Spinal cord (tissue), 10 donors: ENCODE measurements around the gene SAP30BP. TPM values are rescaled to one million over a fixed set of nuclear protein-coding genes. Genes with fewer than 3 reads are reported as not detected.

Experiments used
- DNase-seq, 6 donors: peaks; one replicate each; pipeline versions ENCODE4 v3.0.0 to v3.0.0-alpha.2; 2013 to 2015; ENCODE audit warnings: low spot score in 6 of 6, low read depth in 4 of 6
- H3K27ac ChIP-seq: one replicate; pipeline ENCODE4 v1.5.1; 2013; ENCODE audit warnings: low read depth, low read length, control low read depth
- H3K27me3 ChIP-seq: one replicate; pipeline ENCODE4 v1.6.1; 2013; ENCODE audit warnings: low read length; ENCODE audit not compliant: control insufficient read depth, insufficient read depth
- H3K36me3 ChIP-seq: one replicate; pipeline ENCODE4 v1.6.1; 2013; ENCODE audit warnings: low read length; ENCODE audit not compliant: control insufficient read depth, insufficient read depth
- H3K4me1 ChIP-seq: one replicate; pipeline ENCODE4 v1.6.1; 2013; ENCODE audit warnings: low read length; ENCODE audit not compliant: control insufficient read depth, insufficient read depth
- H3K4me3 ChIP-seq: one replicate; pipeline ENCODE4 v1.5.1; 2013; ENCODE audit warnings: low read depth, low read length, control low read depth
- H3K9me3 ChIP-seq: one replicate; pipeline ENCODE4 v1.6.1; 2013; ENCODE audit warnings: low read length; ENCODE audit not compliant: control insufficient read depth, insufficient read depth
- whole genome bisulfite sequencing: methylation state at CpG from one replicate; pipeline ENCODE4 v1.1.5; 2013; ENCODE audit warnings: missing lambda C conversion rate; ENCODE audit not compliant: insufficient coverage; 5-methylcytosine and 5-hydroxymethylcytosine counted together
- polyA plus RNA-seq, 2 donors: library from polyadenylated mRNA; unstranded; fragments of 120-200 nt; gene quantifications; one replicate each; pipeline ENCODE4 v1.2.1, GENCODE V29; 2013; ENCODE audit not compliant: insufficient read length in 2 of 2
- total RNA-seq, 2 donors: library from RNA; depleted of rRNA in 1 of 2; stranded (reverse); fragments of 120-200 nt in 1 of 2; fragments of >200 nt in 1 of 2; gene quantifications; one replicate each; pipeline versions ENCODE4 v1.2.3 to v1.2.4, GENCODE V29; 2013 to 2014
- donor health status: healthy.

SAP30BP gene
- total and polyA plus RNA-seq, 4 donors, result 44.3 to 123 (median 105) TPM

GRCh38 chr17:75751676-75752404 lies 84.7 kb downstream of the SAP30BP start:
- Histone ChIP-seq H3K36me3 (peaks cover 68% of the 10 kb centered on the region), H3K4me1 (peaks cover 41% of the 10 kb centered on the region), H3K27ac (no peak overlapping the region), H3K9me3 (no peaks in the 10 kb centered on the region), H3K27me3 (no peaks in the 10 kb centered on the region), H3K4me3 (no peak overlapping the region)
- no peak for DNase-seq
- 88% methylated on average over 13 of the region's 24 CpGs for WGBS

- H3K36me3 ChIP-seq, result peaks cover 73% of the 10 kb centered on the region
- no peaks in the 10 kb centered on the region for H3K27me3 ChIP-seq
- no peaks in the 10 kb centered on the region for H3K9me3 ChIP-seq
- WGBS, result 87% methylated on average over 10 of the region's 10 CpGs
- DNase-seq, result no peak
- no peak overlapping the region for H3K27ac ChIP-seq
- H3K4me3 ChIP-seq, result no peak overlapping the region
- peaks cover 41% of the 10 kb centered on the region for H3K4me1 ChIP-seq
These were observed 85.2 kb downstream of the SAP30BP start for GRCh38 chr17:75752405-75752709.

DNA sequence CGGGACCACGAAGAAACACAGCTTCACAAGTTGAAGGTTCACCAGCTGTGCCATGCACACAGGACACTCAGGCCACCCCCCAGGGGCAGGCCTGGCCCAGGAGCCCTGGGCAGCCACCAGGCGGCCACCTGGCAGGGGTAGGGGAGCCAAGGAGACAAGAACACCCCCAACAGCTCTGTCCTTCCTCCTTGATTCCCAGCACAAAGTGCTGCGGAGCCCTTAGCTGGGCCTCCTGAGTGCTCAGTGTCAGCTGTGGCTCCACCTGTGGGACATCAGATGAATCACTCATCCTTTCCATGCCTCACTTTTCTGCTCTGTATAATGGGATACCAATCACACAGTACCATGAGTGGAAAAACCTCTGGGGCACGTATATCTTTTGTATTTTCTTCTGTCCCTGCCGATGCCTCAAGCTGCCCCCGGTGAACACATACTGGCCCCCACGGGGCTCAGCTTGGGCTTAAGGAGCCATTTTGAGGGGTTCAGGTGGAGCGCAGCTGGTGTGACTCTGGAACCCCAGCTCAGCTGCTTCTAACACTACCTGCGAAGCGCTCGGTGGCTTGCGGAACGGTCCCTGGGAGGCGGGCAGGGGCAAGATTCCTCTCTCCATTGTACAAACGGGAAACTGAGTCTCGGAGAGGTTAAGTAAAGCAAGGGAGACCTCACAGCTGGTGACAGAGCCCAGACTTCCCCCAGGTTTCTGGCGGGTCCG lies 85.8 kb downstream of the SAP30BP start:
- no peaks in the 10 kb centered on the region for H3K27me3 ChIP-seq
- 69% methylated on average over 13 of the region's 19 CpGs for WGBS

DNA sequence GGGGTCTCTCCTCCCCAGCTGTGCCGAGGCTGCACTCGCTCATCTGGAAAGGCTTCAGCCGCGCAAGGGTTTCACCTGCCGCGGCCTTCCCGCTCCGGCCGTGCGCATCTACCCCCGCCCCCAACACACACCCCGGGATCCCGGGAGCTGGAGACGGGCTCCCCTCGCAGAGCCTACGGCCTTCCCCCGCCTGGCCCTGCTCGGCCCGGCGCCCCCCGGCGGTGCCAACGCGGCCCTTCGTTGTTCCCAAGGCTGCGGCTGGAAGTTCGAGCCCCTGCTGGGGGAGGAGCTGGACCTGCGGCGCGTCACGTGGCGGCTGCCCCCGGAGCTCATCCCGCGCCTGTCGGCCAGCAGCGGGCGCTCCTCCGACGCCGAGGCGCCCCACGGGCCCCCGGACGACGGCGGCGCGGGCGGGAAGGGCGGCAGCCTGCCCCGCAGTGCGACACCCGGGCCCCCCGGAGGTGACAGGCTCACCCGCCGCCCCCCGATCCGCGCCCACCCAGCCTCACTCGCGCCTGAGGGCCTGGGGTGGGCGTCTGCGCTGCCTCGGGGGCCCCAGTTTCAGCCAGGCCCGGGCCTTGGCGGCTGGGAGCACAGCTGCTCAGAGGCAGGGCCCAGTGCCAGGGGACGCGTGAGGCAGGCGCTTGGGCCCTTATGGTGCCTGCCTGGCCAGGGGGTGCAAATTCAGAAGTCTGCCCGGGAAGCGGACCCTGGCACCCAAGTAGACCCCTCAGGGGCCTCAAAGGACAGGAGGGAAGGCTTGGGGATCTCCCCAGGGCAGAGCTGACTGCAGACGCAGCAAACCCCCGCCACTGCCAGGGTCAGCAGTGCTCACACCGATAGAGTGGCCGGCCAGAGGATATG lies 86.6 kb downstream of the SAP30BP start:
- peaks cover 85% of the 10 kb centered on the region for H3K36me3 ChIP-seq
- H3K9me3 ChIP-seq, result no peaks in the 10 kb centered on the region
- 7% methylated on average over 76 of the region's 76 CpGs for WGBS
- H3K27ac ChIP-seq, result no peak overlapping the region
- H3K4me3 ChIP-seq, result peak overlapping the region; percentile 16
- DNase-seq, result peak in 2 of 6 donors; percentile 80 to 83
- H3K27me3 ChIP-seq, result no peaks in the 10 kb centered on the region
- peaks cover 35% of the 10 kb centered on the region for H3K4me1 ChIP-seq

More for the DNA sequence above, 85.8 kb downstream of the SAP30BP start:
- H3K4me1 ChIP-seq, result peaks cover 37% of the 10 kb centered on the region
- H3K27ac ChIP-seq, result no peak overlapping the region
- H3K36me3 ChIP-seq, result peaks cover 79% of the 10 kb centered on the region
- no peak for DNase-seq
- no peaks in the 10 kb centered on the region for H3K9me3 ChIP-seq
- H3K4me3 ChIP-seq, result no peak overlapping the region

DNA sequence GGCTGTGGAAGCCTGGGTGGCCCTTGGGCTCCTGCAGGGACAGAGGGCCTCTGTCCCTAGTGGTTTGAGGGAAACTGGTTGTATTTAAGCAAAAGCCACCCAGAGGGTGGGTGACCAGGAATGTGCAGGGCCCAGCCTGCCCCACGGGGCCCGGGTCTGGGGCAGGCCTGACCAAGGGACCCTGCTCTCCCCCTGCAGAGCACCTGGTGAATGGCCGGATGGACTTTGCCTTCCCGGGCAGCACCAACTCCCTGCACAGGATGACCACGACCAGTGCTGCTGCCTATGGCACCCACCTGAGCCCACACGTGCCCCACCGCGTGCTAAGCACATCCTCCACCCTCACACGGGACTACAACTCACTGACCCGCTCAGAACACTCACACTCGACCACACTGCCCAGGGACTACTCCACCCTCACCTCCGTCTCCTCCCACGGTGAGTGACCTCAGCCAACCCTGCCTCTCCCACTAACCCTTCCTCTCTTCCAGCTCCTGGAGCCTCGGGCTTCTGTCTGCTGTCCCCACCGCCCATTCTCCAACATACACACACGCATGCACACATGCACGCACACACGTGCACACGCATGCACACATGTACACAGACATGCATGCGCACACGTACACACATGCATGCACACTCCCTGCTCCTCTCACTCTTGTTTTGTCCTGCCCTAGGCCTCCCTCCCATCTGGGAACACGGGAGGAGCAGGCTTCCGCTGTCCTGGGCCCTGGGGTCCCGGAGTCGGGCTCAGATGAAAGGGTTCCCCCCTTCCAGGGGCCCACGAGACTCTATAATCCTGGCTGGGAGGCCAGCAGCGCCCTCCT lies 87.5 kb downstream of the SAP30BP start:
- 81% methylated on average over 27 of the region's 27 CpGs for WGBS
- Histone ChIP-seq H3K27ac (no peak overlapping the region), H3K9me3 (no peaks in the 10 kb centered on the region), H3K36me3 (peaks cover 79% of the 10 kb centered on the region), H3K4me3 (no peak overlapping the region), H3K27me3 (no peaks in the 10 kb centered on the region), H3K4me1 (peaks cover 29% of the 10 kb centered on the region)
- no peak for DNase-seq

DNA sequence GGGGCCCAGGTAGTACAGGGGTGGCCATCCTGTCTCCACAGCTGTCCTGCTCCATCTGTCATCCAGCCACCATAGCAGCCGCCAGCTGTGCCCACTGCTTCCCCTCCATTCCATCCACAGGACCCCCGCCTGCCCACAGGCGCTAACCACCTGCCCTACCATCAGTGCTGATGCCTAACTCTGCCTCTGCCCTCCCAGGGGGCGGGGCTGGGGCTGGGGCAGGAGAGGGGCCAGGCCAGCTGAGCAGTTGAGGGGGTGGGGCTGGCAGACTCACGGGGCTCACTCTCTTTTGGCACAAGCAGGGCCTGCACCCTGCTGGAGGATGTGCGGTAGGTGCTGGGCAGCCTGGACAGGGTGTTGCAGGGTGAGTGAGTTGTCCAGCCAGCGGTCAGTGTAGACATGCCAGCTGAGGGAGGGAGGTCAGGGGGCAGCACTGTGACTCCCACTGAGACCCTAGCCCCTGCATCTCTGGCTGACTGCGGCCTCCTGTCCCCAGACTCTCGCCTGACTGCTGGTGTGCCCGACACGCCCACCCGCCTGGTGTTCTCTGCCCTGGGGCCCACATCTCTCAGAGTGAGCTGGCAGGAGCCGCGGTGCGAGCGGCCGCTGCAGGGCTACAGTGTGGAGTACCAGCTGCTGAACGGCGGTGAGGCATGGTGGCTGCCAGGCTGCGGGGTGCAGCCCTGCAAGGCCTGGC lies 88.2 kb downstream of the SAP30BP start:
- Histone ChIP-seq H3K27me3 (no peaks in the 10 kb centered on the region), H3K36me3 (peaks cover 79% of the 10 kb centered on the region), H3K27ac (no peak overlapping the region), H3K9me3 (no peaks in the 10 kb centered on the region), H3K4me3 (no peak overlapping the region), H3K4me1 (peaks cover 22% of the 10 kb centered on the region)
- no peak for DNase-seq
- 75% methylated on average over 19 of the region's 20 CpGs for WGBS

- peaks cover 72% of the 10 kb centered on the region for H3K36me3 ChIP-seq
- H3K4me3 ChIP-seq, result no peak overlapping the region
- 100% methylated on average over 2 of the region's 2 CpGs for WGBS
- peaks cover 22% of the 10 kb centered on the region for H3K4me1 ChIP-seq
- no peaks in the 10 kb centered on the region for H3K9me3 ChIP-seq
- H3K27me3 ChIP-seq, result no peaks in the 10 kb centered on the region
- no peak overlapping the region for H3K27ac ChIP-seq
- DNase-seq, result no peak
These were observed 88.9 kb downstream of the SAP30BP start for GRCh38 chr17:75755990-75756389.

GRCh38 chr17:75756451-75757085 lies 89.4 kb downstream of the SAP30BP start:
- Histone ChIP-seq H3K4me3 (no peak overlapping the region), H3K27ac (no peak overlapping the region), H3K4me1 (peaks cover 22% of the 10 kb centered on the region), H3K9me3 (no peaks in the 10 kb centered on the region), H3K36me3 (peaks cover 71% of the 10 kb centered on the region), H3K27me3 (no peaks in the 10 kb centered on the region)
- WGBS, result 95% methylated on average over 28 of the region's 29 CpGs
- DNase-seq, result no peak
